SH-SY5Y (cell line): Measurements from ENCODE around the gene LENG1.

Experiments
- GATA2 ChIP-seq: IDR thresholded peaks from 2 replicates; pipeline ENCODE4 v1.6.1; 2011; ENCODE audit warnings: mild to moderate bottlenecking, low read depth, low read length
- GATA3 ChIP-seq: IDR thresholded peaks from 2 replicates; pipeline ENCODE4 v1.6.1; 2011; ENCODE audit warnings: low read depth, mild to moderate bottlenecking, low read length, moderate library complexity

LENG1 gene

GRCh38 chr19:54142166-54142780, 17.2 kb downstream of the LENG1 start:
- TF ChIP-seq GATA3 (no peak), GATA2 (no peak)

- TF ChIP-seq GATA2 (no peak), GATA3 (no peak)
Observed at GRCh38 chr19:54141356-54141755, 18.2 kb downstream of the LENG1 start.

GRCh38 chr19:54138489-54139256, 20.8 kb downstream of the LENG1 start:
- TF ChIP-seq GATA2 (no peak), GATA3 (no peak)

- TF ChIP-seq GATA2 (no peak), GATA3 (no peak)
Observed at GRCh38 chr19:54137699-54138488, 21.6 kb downstream of the LENG1 start, which contains the start of gene CNOT3. TSS of gene CNOT3 (plus strand) at chr19:54137762. CDS start at chr19:54142979, 5,217 bp downstream.

- TF ChIP-seq GATA2, result no peak
- TF ChIP-seq GATA3, result no peak
Observed at GRCh38 chr19:54136864-54137698, 22.4 kb downstream of the LENG1 start.

GRCh38 chr19:54136086-54136863, 23.2 kb downstream of the LENG1 start:
- TF ChIP-seq GATA2, result no peak
- TF ChIP-seq GATA3, result no peak

GRCh38 chr19:54133957-54134590, 25.4 kb downstream of the LENG1 start:
- TF ChIP-seq GATA2, result no peak

- no peak for TF ChIP-seq GATA2
- TF ChIP-seq GATA3, result no peak
Observed at GRCh38 chr19:54133312-54133956, 26.1 kb downstream of the LENG1 start.

GRCh38 chr19:54129617-54129996, 29.9 kb downstream of the LENG1 start:
- TF ChIP-seq GATA3 (no peak), GATA2 (no peak)

GRCh38 chr19:54128796-54129616, 30.5 kb downstream of the LENG1 start:
- TF ChIP-seq GATA3 (no peak), GATA2 (no peak)

- TF ChIP-seq GATA3, result no peak
- no peak for TF ChIP-seq GATA2
Observed at GRCh38 chr19:54128441-54128725, 31.1 kb downstream of the LENG1 start.

- no peak for TF ChIP-seq GATA2
- no peak for TF ChIP-seq GATA3
Observed at GRCh38 chr19:54127688-54128440, 31.7 kb downstream of the LENG1 start.
